ENCODE data around the gene BSPH1.

BSPH1 gene

GRCh38 chr19:47992070-47992469 lies at the start of gene BSPH1:
Gene BSPH1 (minus strand): TSS chr19:47992170. CDS start chr19:47992081, 89 bp downstream.
- no peak for TF ChIP-seq ZNF398 (tag by site-specific recombination; IDR thresholded peaks at IDR 0.05)
- no peak for TF ChIP-seq ZNF488 (tag by site-specific recombination; IDR thresholded peaks at IDR 0.05)
- no peak for TF ChIP-seq ZBTB26 (tag by site-specific recombination; optimal IDR thresholded peaks at IDR 0.05)
- TF ChIP-seq ZNF560 (tag by site-specific recombination; IDR thresholded peaks at IDR 0.05; ENCODE audit: borderline replicate concordance), result no peak
- TF ChIP-seq ZNF76 (tag by site-specific recombination; IDR thresholded peaks at IDR 0.05; ENCODE audit: borderline replicate concordance, low read depth), result no peak
- TF ChIP-seq SCRT2 (tag by site-specific recombination; IDR thresholded peaks at IDR 0.05), result no peak
- TF ChIP-seq ZNF654 (tag by site-specific recombination; IDR thresholded peaks at IDR 0.05; ENCODE audit: low read depth), result no peak
- POLR2A ChIA-PET, result interaction anchor here (0.6 kb wide), 1 partner anchor 14 kb away, joined by 3 read pairs; no protein-coding TSS in a partner anchor
- Histone ChIP-seq H3K4me1 (ENCODE audit: control insufficient read depth, insufficient read depth, low read length) (peaks cover 18% of the 10 kb centered on the region), H3K9me3 (ENCODE audit: control insufficient read depth, insufficient read depth, low read depth, low read length) (no peaks in the 10 kb centered on the region), H3K27ac (ENCODE audit: extremely low read depth, low read depth, low read length) (no peak within 1 kb of the TSS), H3K4me3 (ENCODE audit: low read depth, low read length) (no peak within 1 kb of the TSS), H3K36me3 (ENCODE audit: control insufficient read depth in 2 of 2, insufficient read depth in 1 of 2, low read length in 2 of 2) (no peaks in the 10 kb centered on the region)
- CTCF ChIA-PET, result no interaction called here

- Histone ChIP-seq H3K27ac (ENCODE audit: extremely low read depth, low read depth, low read length) (no peak overlapping the region), H3K9me3 (ENCODE audit: control insufficient read depth, insufficient read depth, low read depth, low read length) (no peaks in the 10 kb centered on the region), H3K4me1 (ENCODE audit: control insufficient read depth, insufficient read depth, low read length) (no peaks in the 10 kb centered on the region), H3K4me3 (ENCODE audit: low read depth, low read length) (no peak overlapping the region), H3K36me3 (ENCODE audit: control insufficient read depth in 2 of 2, insufficient read depth in 1 of 2, low read length in 2 of 2) (no peaks in the 10 kb centered on the region)
- POLR2A ChIA-PET, result interaction anchor here (0.6 kb wide), 1 partner anchor 74 kb away, joined by 8 read pairs; no protein-coding TSS in a partner anchor
- CTCF ChIA-PET, result interaction anchor here (1.2 kb wide), 1 partner anchor 36 kb away, joined by 3 read pairs; no protein-coding TSS in a partner anchor
- no peak for TF ChIP-seq ZNF37A (tag by site-specific recombination; IDR thresholded peaks at IDR 0.05)
- peak; percentile 59; the same call in 1 of the 2 replicates for TF ChIP-seq TRIM28 (IDR thresholded peaks at IDR 0.05; ENCODE audit: borderline replicate concordance, low read length)
- 0 out of 2 replicates have a peak, but pooled peaks have one; percentile 56 for TF ChIP-seq ZNF280D (tag by site-specific recombination; IDR thresholded peaks at IDR 0.05)
- peak; percentile 100 for TF ChIP-seq ZNF184 (tag by site-specific recombination; IDR thresholded peaks at IDR 0.05)
- TF ChIP-seq SETDB1 (IDR thresholded peaks at IDR 0.05; ENCODE audit: insufficient read length, low read length), result peak; percentile 56
Observed at GRCh38 chr19:48036765-48037164, 44.8 kb upstream of the BSPH1 start.

GRCh38 chr19:48033604-48034003 lies 41.6 kb upstream of the BSPH1 start:
- CTCF ChIA-PET, result no interaction called here
- H3K27ac ChIP-seq (ENCODE audit: extremely low read depth, low read depth, low read length), result no peak overlapping the region
- no peak overlapping the region for H3K4me3 ChIP-seq (ENCODE audit: low read depth, low read length)
- TF ChIP-seq SALL2 (tag by site-specific recombination; IDR thresholded peaks at IDR 0.05; ENCODE audit: borderline replicate concordance) (no peak), ATF2 (tag by site-specific recombination; IDR thresholded peaks at IDR 0.05; ENCODE audit: low read depth) (no peak), YY1 (tag by site-specific recombination; IDR thresholded peaks at IDR 0.05) (no peak), ZNF169 (tag by site-specific recombination; IDR thresholded peaks at IDR 0.05) (no peak), ZBTB26 (tag by site-specific recombination; optimal IDR thresholded peaks at IDR 0.05) (no peak)
- POLR2A ChIA-PET, result no interaction called here
- H3K9me3 ChIP-seq (ENCODE audit: control insufficient read depth, insufficient read depth, low read depth, low read length), result no peaks in the 10 kb centered on the region
- no peaks in the 10 kb centered on the region for H3K4me1 ChIP-seq (ENCODE audit: control insufficient read depth, insufficient read depth, low read length)
- no peaks in the 10 kb centered on the region for H3K36me3 ChIP-seq (ENCODE audit: control insufficient read depth in 2 of 2, insufficient read depth in 1 of 2, low read length in 2 of 2)
